OCI-LY1 (cell line): ENCODE measurements around the gene DUSP5.

Experiments used
- EZH2 ChIP-seq: fragments of 200-600 bp; sonication (generic), shearing (Covaris generic); IDR thresholded peaks from 2 replicates; pipeline ENCODE4 v1.8.0; 2017; ENCODE audit warnings: borderline replicate concordance, mixed run types, mild to moderate bottlenecking, antibody characterized with exemption, low read length, moderate library complexity, mixed read lengths
- TF ChIP-seq, protein P1 (sequence below): fragments of 200-600 bp; sonication (generic), shearing (Covaris generic); IDR thresholded peaks from 2 replicates; pipeline ENCODE4 v1.5.1; 2017; ENCODE audit warnings: mild to moderate bottlenecking, antibody characterized with exemption, low read length, moderate library complexity, mixed read lengths

- TF ChIP-seq, protein P1, sequence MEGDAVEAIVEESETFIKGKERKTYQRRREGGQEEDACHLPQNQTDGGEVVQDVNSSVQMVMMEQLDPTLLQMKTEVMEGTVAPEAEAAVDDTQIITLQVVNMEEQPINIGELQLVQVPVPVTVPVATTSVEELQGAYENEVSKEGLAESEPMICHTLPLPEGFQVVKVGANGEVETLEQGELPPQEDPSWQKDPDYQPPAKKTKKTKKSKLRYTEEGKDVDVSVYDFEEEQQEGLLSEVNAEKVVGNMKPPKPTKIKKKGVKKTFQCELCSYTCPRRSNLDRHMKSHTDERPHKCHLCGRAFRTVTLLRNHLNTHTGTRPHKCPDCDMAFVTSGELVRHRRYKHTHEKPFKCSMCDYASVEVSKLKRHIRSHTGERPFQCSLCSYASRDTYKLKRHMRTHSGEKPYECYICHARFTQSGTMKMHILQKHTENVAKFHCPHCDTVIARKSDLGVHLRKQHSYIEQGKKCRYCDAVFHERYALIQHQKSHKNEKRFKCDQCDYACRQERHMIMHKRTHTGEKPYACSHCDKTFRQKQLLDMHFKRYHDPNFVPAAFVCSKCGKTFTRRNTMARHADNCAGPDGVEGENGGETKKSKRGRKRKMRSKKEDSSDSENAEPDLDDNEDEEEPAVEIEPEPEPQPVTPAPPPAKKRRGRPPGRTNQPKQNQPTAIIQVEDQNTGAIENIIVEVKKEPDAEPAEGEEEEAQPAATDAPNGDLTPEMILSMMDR: no peak
- no peak for TF ChIP-seq EZH2
Measured at GRCh38 chr10:110524179-110524858, 26.6 kb downstream of the DUSP5 start.
